HepG2 (cell line): ENCODE results near the gene OSBPL3. TPM values are rescaled to one million over a fixed set of nuclear protein-coding genes. Genes with fewer than 3 reads are reported as not detected.

Experiments used
- ATAC-seq: fragments of 200-7000 bp; cut with Tn5 transposase; 3 replicates; pipeline ENCODE4 v1.9.1; 2020; ENCODE audit warnings: mild to moderate bottlenecking, moderate library complexity
- BruUV-seq: library from RNA; stranded (reverse); fragments of 400-500 nt; replicated peaks from 2 replicates; lab custom pipeline; 2021; lab: Mats Ljungman, UMichigan
- CTCF ChIA-PET: fragments of 300-600 bp; formaldehyde crosslinking; extraction: SDS; loops from one replicate; lab custom pipeline; 2021; ENCODE audit warnings: low total read pairs, inconsistent platforms, low intra/inter-chr PET ratio; lab: Yijun Ruan, JAX
- POLR2A ChIA-PET: fragments of 350-600 bp; sonication (Branson Sonifier 250); formaldehyde crosslinking; loops from one replicate; lab custom pipeline; 2020; ENCODE audit warnings: antibody characterized with exemption, inconsistent platforms; lab: Yijun Ruan, JAX
- DNase-seq: peaks from one replicate; pipeline ENCODE4 v3.0.0-alpha.2; 2015; ENCODE audit warnings: low spot score
- FAIRE-seq: peaks from 3 replicates; lab custom pipeline; 2011; peaks lifted over from hg19 to GRCh38; lab: Jason Lieb, UNC
- H2AFZ ChIP-seq: one replicate; pipeline ENCODE4 v1.6.1; 2011; ENCODE audit warnings: low read length, inconsistent platforms
- H3K27ac ChIP-seq: fragments of 300-600 bp; 3 replicates; pipeline ENCODE4 v1.8.0; 2011; ENCODE audit warnings: mixed run types, mild to moderate bottlenecking, mixed read lengths, low read length, inconsistent platforms; ENCODE audit not compliant: insufficient read depth; ENCODE audit errors: extremely low read length
- H3K27me3 ChIP-seq, 2 experiments: fragments of 200-600 bp in 1 of 2; 2 replicates in 1 of 2; 3 replicates in 1 of 2; pipeline versions ENCODE4 v1.6.0 to v1.8.0; 2011; ENCODE audit warnings: low read length in 2 of 2, mild to moderate bottlenecking in 2 of 2, moderate library complexity in 2 of 2, inconsistent platforms in 1 of 2; ENCODE audit not compliant: insufficient read depth in 2 of 2, control insufficient read depth in 1 of 2
- H3K36me3 ChIP-seq, 2 experiments: fragments of 200-600 bp in 1 of 2; replicated peaks in 1 of 2; 2 replicates in 1 of 2; 3 replicates in 1 of 2; pipeline versions ENCODE4 v1.5.1 to v1.8.0; 2011; ENCODE audit warnings: low read length in 2 of 2, inconsistent platforms in 1 of 2; ENCODE audit not compliant: insufficient read depth in 2 of 2, control insufficient read depth in 1 of 2
- H3K4me1 ChIP-seq: 2 replicates; pipeline ENCODE4 v1.5.1; 2012; ENCODE audit warnings: low read length, inconsistent platforms; ENCODE audit not compliant: insufficient read depth
- H3K4me2 ChIP-seq: 2 replicates; pipeline ENCODE4 v1.6.0; 2011; ENCODE audit warnings: low read depth, low read length, inconsistent platforms
- H3K4me3 ChIP-seq, 3 experiments: fragments of 200-600 bp in 1 of 3; sonication (generic), shearing (Covaris generic) in 1 of 3; replicated peaks in 1 of 3; 2 replicates each; pipeline ENCODE4 v1.5.1; 2011 to 2016; ENCODE audit warnings: low read length in 3 of 3, inconsistent platforms in 2 of 3, low read depth in 2 of 3, mild to moderate bottlenecking in 2 of 3, control low read depth in 1 of 3, mixed read lengths in 1 of 3; ENCODE audit not compliant: insufficient read depth in 1 of 3
- H3K79me2 ChIP-seq: one replicate; pipeline ENCODE4 v1.6.1; 2011; ENCODE audit warnings: low read length, inconsistent platforms; ENCODE audit not compliant: insufficient read depth
- H3K9ac ChIP-seq: 2 replicates; pipeline ENCODE4 v1.6.0; 2011; ENCODE audit warnings: mild to moderate bottlenecking, low read depth, low read length, inconsistent platforms; ENCODE audit not compliant: insufficient read depth
- H3K9me3 ChIP-seq: 2 replicates; pipeline ENCODE4 v1.5.1; 2012; ENCODE audit warnings: mild to moderate bottlenecking, low read length
- H4K20me1 ChIP-seq: 2 replicates; pipeline ENCODE4 v1.6.0; 2011; ENCODE audit warnings: inconsistent platforms, mild to moderate bottlenecking, low read length, moderate library complexity; ENCODE audit not compliant: insufficient read depth
- AGO2 ChIP-seq: fragments of 200-400 bp; formaldehyde crosslinking; optimal IDR thresholded peaks from 2 replicates; pipeline ENCODE3; 2017; ENCODE audit warnings: mild to moderate bottlenecking, low read depth, low read length, moderate library complexity
- DPF2 ChIP-seq: sonication (generic); formaldehyde crosslinking; IDR thresholded peaks from 2 replicates; pipeline ENCODE4 v1.4.0; 2020; ENCODE audit warnings: mild to moderate bottlenecking, low read depth, missing genetic modification reagents, borderline replicate concordance
- IKZF4 ChIP-seq: sonication (generic); formaldehyde crosslinking; IDR thresholded peaks from 2 replicates; pipeline ENCODE4 v1.5.1; 2020; ENCODE audit warnings: borderline replicate concordance, mild to moderate bottlenecking, low read depth, missing genetic modification reagents; ENCODE audit errors: not compliant biosample characterization
- MLXIP ChIP-seq: sonication (generic); formaldehyde crosslinking; IDR thresholded peaks from 2 replicates; pipeline ENCODE4 v1.9.0; 2021; ENCODE audit warnings: missing genetic modification reagents, borderline replicate concordance
- MXD4 ChIP-seq: IDR thresholded peaks from 2 replicates; pipeline ENCODE4 v1.6.1; 2016; ENCODE audit warnings: mild to moderate bottlenecking, missing biosample characterization, missing genetic modification reagents
- NRL ChIP-seq: sonication (generic); formaldehyde crosslinking; IDR thresholded peaks from 2 replicates; pipeline ENCODE4 v1.5.0; 2020; ENCODE audit warnings: missing genetic modification reagents, mild to moderate bottlenecking, moderate library complexity, borderline replicate concordance
- RXRA ChIP-seq: sonication (generic); formaldehyde crosslinking; IDR thresholded peaks from 2 replicates; pipeline ENCODE4 v1.5.1; 2020; ENCODE audit warnings: missing genetic modification reagents
- SCMH1 ChIP-seq: sonication (generic); formaldehyde crosslinking; IDR thresholded peaks from 2 replicates; pipeline ENCODE4 v1.9.0; 2021; ENCODE audit warnings: missing genetic modification reagents, mild to moderate bottlenecking, borderline replicate concordance
- WGBS: methylation state at CpG from one replicate; pipeline ENCODE4 v1.1.6; 2017; ENCODE audit warnings: low lambda C conversion rate; 5-methylcytosine and 5-hydroxymethylcytosine counted together
- in situ Hi-C: cut with HindIII; loops from 2 replicates; pipeline ENCODE4 v1.10.0; 2017; ENCODE audit warnings: low pct_unique_long_range_greater_than_20kb; ENCODE audit not compliant: extremely low pct_ligation_motif_present
- intact Hi-C: fragments of 100-400 bp; cut with micrococcal nuclease; formaldehyde crosslinking; loops from one replicate; pipeline ENCODE4 v1.10.0; 2022; ENCODE audit not compliant: unreplicated experiment
- polyA plus RNA-seq, 8 experiments: library from polyadenylated mRNA; depleted of rRNA in 3 of 8; stranded (reverse) in 7 of 8; unstranded in 1 of 8; fragments of >200 nt; fragmentation: Illumina TruSeq in 4 of 8; extraction: Trizol in 4 of 8; gene quantifications; 2 replicates each; pipeline versions ENCODE4 v1.2.1 to v1.2.3, GENCODE V29; 2011 to 2016; ENCODE audit warnings: low read depth in 4 of 8, missing spikeins in 1 of 8, mixed read lengths in 1 of 8; ENCODE audit not compliant: insufficient read depth in 1 of 8
- total RNA-seq, 5 experiments: library from RNA; depleted of rRNA; stranded (reverse); fragments of >200 nt; fragmentation: Illumina TruSeq; extraction: Trizol; gene quantifications; 2 replicates each; pipeline ENCODE4 v1.2.3, GENCODE V29; 2016; ENCODE audit warnings: low read depth in 1 of 5
- TF ChIP-seq, protein P1 (sequence below): conservative IDR thresholded peaks from 2 replicates; pipeline ENCODE4 v1.6.1; 2018; ENCODE audit warnings: missing genetic modification reagents
- TF ChIP-seq, protein P2 (sequence below): IDR thresholded peaks from 2 replicates; pipeline ENCODE4 v1.6.1; 2016; ENCODE audit warnings: low read depth, control low read depth

Gene OSBPL3
- total and polyA plus RNA-seq, 2 of the 13 experiments (the other 11 are each of a cell fraction or from before 2014, with no cell fraction given) = 8.8 to 28.9 TPM

DNA sequence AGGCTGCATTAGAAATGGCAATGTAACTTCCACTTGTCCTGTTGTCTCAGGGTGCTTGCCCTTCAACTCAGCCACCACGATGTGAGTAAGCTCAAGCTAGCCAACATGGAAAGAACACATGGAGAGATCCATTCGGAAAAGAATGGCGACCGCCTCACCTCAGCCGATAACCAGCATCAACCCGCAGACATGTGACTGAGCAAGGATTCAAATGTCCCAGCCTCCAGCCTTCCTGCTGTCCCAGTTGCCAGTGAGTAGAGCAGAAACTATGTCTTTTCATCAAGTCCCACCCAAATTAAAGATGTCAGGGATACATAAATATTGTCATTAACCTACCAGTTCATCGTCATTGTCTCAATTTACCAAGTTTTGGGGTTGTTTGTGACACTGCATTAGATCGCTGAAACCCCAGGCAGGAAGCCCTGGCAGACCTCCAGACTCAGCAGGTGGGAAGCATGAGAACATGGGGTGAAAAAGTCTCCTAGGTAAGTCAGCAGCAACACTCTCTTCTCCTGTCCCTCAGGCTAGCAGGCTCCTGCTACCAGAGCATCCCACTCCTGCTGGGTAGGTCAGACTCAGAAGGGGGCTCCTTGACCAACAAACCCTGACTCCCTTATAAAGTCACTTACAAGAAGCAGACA, 67.0 kb downstream of the OSBPL3 start (continued):
- no peak for TF ChIP-seq MLXIP (CRISPR knock-in tag)

DNA sequence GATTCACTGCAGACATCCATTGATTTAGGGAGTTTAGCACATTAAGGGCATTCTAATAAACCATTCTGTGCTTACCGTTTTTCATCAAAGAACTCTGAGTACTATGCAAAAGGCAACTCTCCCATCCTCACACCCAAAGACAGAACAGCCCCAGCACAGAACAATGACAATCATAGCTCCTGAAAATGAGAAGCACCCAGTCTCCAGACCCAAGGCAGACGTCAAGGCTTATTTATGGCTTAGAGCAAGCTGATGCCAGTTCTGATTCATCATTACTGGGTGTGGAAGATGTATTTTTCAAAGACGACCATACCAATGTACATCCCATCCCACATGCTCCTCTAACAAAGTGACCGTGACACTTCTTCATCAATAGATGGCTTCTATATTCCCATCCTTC, 67.6 kb downstream of the OSBPL3 start:
- POLR2A ChIA-PET = interaction anchor here (1.3 kb wide), 1 partner anchor 67 kb away, joined by 3 read pairs; the partner anchor contains the start of gene OSBPL3
- TF ChIP-seq MXD4 (CRISPR knock-in tag) (no peak), SCMH1 (CRISPR knock-in tag) (no peak), NRL (CRISPR knock-in tag) (no peak), IKZF4 (CRISPR knock-in tag) (no peak), RXRA (CRISPR knock-in tag) (no peak), DPF2 (CRISPR knock-in tag) (no peak), AGO2 (no peak)
- TF ChIP-seq, protein P1, sequence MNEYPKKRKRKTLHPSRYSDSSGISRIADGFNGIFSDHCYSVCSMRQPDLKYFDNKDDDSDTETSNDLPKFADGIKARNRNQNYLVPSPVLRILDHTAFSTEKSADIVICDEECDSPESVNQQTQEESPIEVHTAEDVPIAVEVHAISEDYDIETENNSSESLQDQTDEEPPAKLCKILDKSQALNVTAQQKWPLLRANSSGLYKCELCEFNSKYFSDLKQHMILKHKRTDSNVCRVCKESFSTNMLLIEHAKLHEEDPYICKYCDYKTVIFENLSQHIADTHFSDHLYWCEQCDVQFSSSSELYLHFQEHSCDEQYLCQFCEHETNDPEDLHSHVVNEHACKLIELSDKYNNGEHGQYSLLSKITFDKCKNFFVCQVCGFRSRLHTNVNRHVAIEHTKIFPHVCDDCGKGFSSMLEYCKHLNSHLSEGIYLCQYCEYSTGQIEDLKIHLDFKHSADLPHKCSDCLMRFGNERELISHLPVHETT = no peak
- TF ChIP-seq, protein P2, sequence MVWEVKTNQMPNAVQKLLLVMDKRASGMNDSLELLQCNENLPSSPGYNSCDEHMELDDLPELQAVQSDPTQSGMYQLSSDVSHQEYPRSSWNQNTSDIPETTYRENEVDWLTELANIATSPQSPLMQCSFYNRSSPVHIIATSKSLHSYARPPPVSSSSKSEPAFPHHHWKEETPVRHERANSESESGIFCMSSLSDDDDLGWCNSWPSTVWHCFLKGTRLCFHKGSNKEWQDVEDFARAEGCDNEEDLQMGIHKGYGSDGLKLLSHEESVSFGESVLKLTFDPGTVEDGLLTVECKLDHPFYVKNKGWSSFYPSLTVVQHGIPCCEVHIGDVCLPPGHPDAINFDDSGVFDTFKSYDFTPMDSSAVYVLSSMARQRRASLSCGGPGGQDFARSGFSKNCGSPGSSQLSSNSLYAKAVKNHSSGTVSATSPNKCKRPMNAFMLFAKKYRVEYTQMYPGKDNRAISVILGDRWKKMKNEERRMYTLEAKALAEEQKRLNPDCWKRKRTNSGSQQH (CRISPR knock-in tag) = no peak
- intact Hi-C loops (no loop called here), in situ Hi-C loops (no loop called here)
- no TSS peak for BruUV-seq
- Histone ChIP-seq H3K4me2 (no peak overlapping the region), H3K27ac (no peak overlapping the region), H3K4me3 (no peak overlapping the region), H4K20me1 (no peaks in the 10 kb centered on the region), H3K27me3 (no peaks in the 10 kb centered on the region), H3K9me3 (no peaks in the 10 kb centered on the region), H3K79me2 (peaks cover 44% of the 10 kb centered on the region), H3K9ac (no peak overlapping the region), H3K36me3 (no peaks in the 10 kb centered on the region), H3K4me1 (peaks cover 11% of the 10 kb centered on the region), H2AFZ (no peak overlapping the region)
- WGBS = 95% methylated on average over 4 of the region's 4 CpGs
- DNase-seq (no peak), ATAC-seq (no peak), FAIRE-seq (no peak)
- CTCF ChIA-PET = no interaction called here
